Measurements from ENCODE around the gene EPYC.

Gene EPYC

GRCh38 chr12:90938451-90938850 lies 66.3 kb downstream of the EPYC start:
- no peak for DNase-seq
- intact Hi-C loops (cut with DNase I; ENCODE audit: low total_unique reads), result no loop called here
- no peaks in the 10 kb centered on the region for H3K9me3 ChIP-seq
- H3K36me3 ChIP-seq, result no peaks in the 10 kb centered on the region
- no peak for TF ChIP-seq CTCF (IDR thresholded peaks at IDR 0.05)
- no peaks in the 10 kb centered on the region for H3K4me1 ChIP-seq
- no peak overlapping the region for H3K27ac ChIP-seq
- H3K4me3 ChIP-seq, result no peak overlapping the region
- H3K27me3 ChIP-seq, result no peaks in the 10 kb centered on the region

- Histone ChIP-seq H3K27ac (no peak overlapping the region), H3K36me3 (no peaks in the 10 kb centered on the region), H3K4me1 (no peaks in the 10 kb centered on the region), H3K4me3 (no peak overlapping the region), H3K27me3 (no peaks in the 10 kb centered on the region), H3K9me3 (no peaks in the 10 kb centered on the region)
- no peak for DNase-seq
- intact Hi-C loops (cut with DNase I; ENCODE audit: low total_unique reads), result no loop called here
- no peak for TF ChIP-seq CTCF (IDR thresholded peaks at IDR 0.05)
These were observed 67.1 kb downstream of the EPYC start for GRCh38 chr12:90937651-90938050.

- DNase-seq, result no peak
- no peak overlapping the region for H3K27ac ChIP-seq
- H3K9me3 ChIP-seq, result peaks cover 0 to 2% (median 0%) of the 10 kb centered on the region in 3 donors
- H3K36me3 ChIP-seq, result no peaks in the 10 kb centered on the region
- no peak for TF ChIP-seq CTCF (IDR thresholded peaks at IDR 0.05)
- H3K27me3 ChIP-seq, result no peaks in the 10 kb centered on the region
- H3K4me1 ChIP-seq, result no peaks in the 10 kb centered on the region
- intact Hi-C loops (cut with DNase I; ENCODE audit: low total_unique reads), result no loop called here
- H3K4me3 ChIP-seq, result no peak overlapping the region
These were observed 68.4 kb downstream of the EPYC start for GRCh38 chr12:90936230-90937005.

GRCh38 chr12:90925562-90925961 lies 79.2 kb downstream of the EPYC start:
- H3K36me3 ChIP-seq, result no peaks in the 10 kb centered on the region
- H3K9me3 ChIP-seq, result peaks cover 0 to 12% (median 3%) of the 10 kb centered on the region in 3 donors
- H3K4me1 ChIP-seq, result peaks cover 0 to 26% (median 8%) of the 10 kb centered on the region in 4 donors
- no peak overlapping the region for H3K27ac ChIP-seq
- H3K4me3 ChIP-seq, result no peak overlapping the region
- DNase-seq, result no peak
- no peak for TF ChIP-seq CTCF (IDR thresholded peaks at IDR 0.05)
- no peaks in the 10 kb centered on the region for H3K27me3 ChIP-seq
- intact Hi-C loops (cut with DNase I; ENCODE audit: low total_unique reads), result no loop called here

GRCh38 chr12:90924406-90924805 lies 80.4 kb downstream of the EPYC start:
- H3K36me3 ChIP-seq, result no peaks in the 10 kb centered on the region
- TF ChIP-seq CTCF (IDR thresholded peaks at IDR 0.05), result no peak
- H3K27me3 ChIP-seq, result no peaks in the 10 kb centered on the region
- peaks cover 0 to 3% (median 0%) of the 10 kb centered on the region in 3 donors for H3K9me3 ChIP-seq
- H3K27ac ChIP-seq, result no peak overlapping the region
- H3K4me3 ChIP-seq, result no peak overlapping the region
- intact Hi-C loops (cut with DNase I; ENCODE audit: low total_unique reads), result no loop called here
- peaks cover 0 to 26% (median 8%) of the 10 kb centered on the region in 4 donors for H3K4me1 ChIP-seq
- no peak for DNase-seq
